HG03060 (cell line): Measurements from ENCODE around the gene NIT1.

Source experiments
- ATAC-seq: cut with Tn5 transposase; IDR thresholded peaks from one replicate; pipeline ENCODE4 v1.9.1; 2021; ENCODE audit warnings: low read depth, moderate number of reproducible peaks; ENCODE audit not compliant: unreplicated experiment

Gene NIT1

GRCh38 chr1:161117759-161118581 lies at the start of gene NIT1, which contains the start of gene PFDN2:
Gene NIT1 (plus strand): TSS chr1:161118105. CDS start chr1:161118177, 72 bp downstream.
Gene PFDN2 (minus strand): TSS chr1:161118037. CDS start chr1:161118026, 11 bp downstream.
- ATAC-seq: peak; percentile 46

- ATAC-seq: no peak
Observed at GRCh38 chr1:161068306-161069234, 49.3 kb upstream of the NIT1 start.

GRCh38 chr1:161069241-161069640 lies 48.7 kb upstream of the NIT1 start:
- ATAC-seq: no peak

- peak; percentile 76 for ATAC-seq
Observed at GRCh38 chr1:161069731-161070270, 48.1 kb upstream of the NIT1 start, which contains the start of gene ARHGAP30. Gene ARHGAP30 (minus strand): TSS chr1:161069891. CDS start chr1:161069624, 267 bp downstream.

GRCh38 chr1:161070761-161071160 lies 47.1 kb upstream of the NIT1 start:
- no peak for ATAC-seq

- ATAC-seq: no peak
Observed at GRCh38 chr1:161071886-161072371, 46.0 kb upstream of the NIT1 start.

- no peak for ATAC-seq
Observed at GRCh38 chr1:161072751-161073449, 45.0 kb upstream of the NIT1 start.

- no peak for ATAC-seq
Observed at GRCh38 chr1:161073474-161074121, 44.3 kb upstream of the NIT1 start.

GRCh38 chr1:161074676-161075368 lies 43.1 kb upstream of the NIT1 start:
- ATAC-seq: no peak

- no peak for ATAC-seq
Observed at GRCh38 chr1:161076410-161076809, 41.5 kb upstream of the NIT1 start.

- no peak for ATAC-seq
Observed at GRCh38 chr1:161077426-161077825, 40.5 kb upstream of the NIT1 start.

- ATAC-seq: no peak
Observed at GRCh38 chr1:161079436-161080110, 38.3 kb upstream of the NIT1 start.

- ATAC-seq: no peak
Observed at GRCh38 chr1:161080441-161081405, 37.2 kb upstream of the NIT1 start.

GRCh38 chr1:161081519-161081918 lies 36.4 kb upstream of the NIT1 start:
- no peak for ATAC-seq

- ATAC-seq: no peak
Observed at GRCh38 chr1:161082483-161082882, 35.4 kb upstream of the NIT1 start.

- ATAC-seq: no peak
Observed at GRCh38 chr1:161082996-161083747, 34.7 kb upstream of the NIT1 start.
